HG03520 (cell line): ENCODE data around the gene ACHE.
"Not testable (repeated sequence)": the region's sequence is repeated elsewhere in the genome, so short reads cannot be mapped to it uniquely, and the experiment has no call there.

Source experiments
- ATAC-seq: cut with Tn5 transposase; IDR thresholded peaks from one replicate; pipeline ENCODE4 v1.9.1; 2021; ENCODE audit warnings: mild to moderate bottlenecking, moderate library complexity; ENCODE audit not compliant: unreplicated experiment

The ACHE gene

DNA sequence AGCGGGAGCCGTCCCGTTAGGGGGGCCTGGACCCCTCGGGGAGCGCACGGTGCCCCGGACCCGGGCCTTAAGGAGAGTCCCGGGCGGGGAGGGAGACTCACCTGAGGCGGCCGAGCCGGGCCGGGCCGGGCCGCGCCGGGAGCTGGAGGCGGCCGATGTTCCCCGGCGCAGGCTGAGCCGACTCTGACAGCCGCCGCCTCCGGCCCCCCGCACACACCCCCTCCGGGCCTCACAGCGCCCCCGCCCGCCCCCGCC lies at the start of gene ACHE:
TSS of gene ACHE (minus strand) at position 188 of the 255 bp plus-strand sequence. CDS start 1,656 bp downstream, outside the sequence.
- ATAC-seq: no peak

DNA sequence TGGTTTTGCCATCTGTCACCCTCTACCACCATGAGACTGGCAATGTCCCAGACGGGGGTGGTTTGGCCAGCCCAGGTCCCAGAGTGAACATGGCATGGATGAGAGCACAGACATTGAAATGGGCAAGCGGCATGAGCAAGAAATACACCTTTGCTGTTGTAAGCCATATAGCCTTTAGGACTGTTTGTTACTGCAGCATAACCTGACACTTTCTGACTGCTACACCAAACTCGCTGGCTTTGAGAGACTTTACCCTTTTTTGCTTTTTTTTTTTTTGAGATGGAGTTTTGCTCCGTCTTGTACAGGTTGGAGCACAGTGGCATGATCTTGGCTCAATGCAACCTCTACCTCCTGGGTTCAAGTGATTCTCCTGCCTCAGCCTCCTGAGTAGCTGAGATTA lies 48.5 kb upstream of the ACHE start:
- no peak for ATAC-seq

DNA sequence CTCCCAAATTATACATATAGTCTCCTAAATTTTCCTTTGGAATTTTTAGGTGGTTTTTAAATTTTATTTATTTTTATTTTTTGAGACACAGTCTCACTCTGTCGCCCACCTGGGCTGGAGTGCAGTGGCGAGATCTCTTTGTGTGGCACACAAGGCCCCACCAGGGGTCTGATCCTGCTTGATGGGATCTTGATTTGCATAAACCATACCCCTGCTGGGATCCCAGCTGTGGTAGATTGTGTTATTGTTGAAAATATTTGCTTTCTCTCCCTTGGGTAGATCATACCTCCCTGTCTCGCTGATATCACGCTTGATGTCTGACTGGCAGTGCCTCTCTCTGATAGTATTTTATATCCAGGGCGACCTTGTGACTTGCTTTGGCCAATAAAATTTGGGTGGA lies 48.0 kb upstream of the ACHE start:
- no peak for ATAC-seq

DNA sequence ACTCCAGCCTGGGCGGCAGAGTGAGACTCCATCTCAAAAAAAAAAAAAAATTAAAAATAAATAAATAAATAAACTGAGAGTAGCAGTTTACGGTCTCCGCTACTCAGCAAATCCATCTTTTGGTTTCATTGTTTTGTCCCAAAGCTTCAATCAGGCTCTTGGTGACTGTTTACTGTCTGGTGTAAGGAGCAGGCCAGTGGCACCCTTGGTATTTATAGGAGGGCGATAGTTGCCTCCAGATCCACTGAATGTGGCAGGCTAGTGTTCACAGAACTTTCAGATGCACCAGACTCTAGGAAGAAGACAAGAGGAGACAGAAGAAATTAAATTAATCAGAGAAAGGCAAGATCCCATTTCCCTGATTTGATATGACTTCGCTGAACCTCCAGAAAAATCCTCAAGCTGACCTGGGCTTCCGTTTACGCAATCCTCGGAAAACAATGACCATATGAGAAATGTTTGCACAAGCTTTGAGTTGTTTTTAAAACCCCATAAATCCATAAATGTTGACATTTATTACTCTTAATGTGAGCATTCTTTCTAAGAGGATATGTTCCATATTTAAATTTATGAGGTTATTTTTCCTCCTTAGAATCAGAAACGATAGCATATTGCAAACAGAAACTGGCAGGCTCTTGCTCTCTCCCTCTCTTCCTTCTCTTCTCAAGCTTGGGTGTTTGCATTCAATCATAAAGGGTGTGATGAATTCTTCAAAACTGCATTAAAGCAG lies 46.5 kb upstream of the ACHE start:
- no peak for ATAC-seq

DNA sequence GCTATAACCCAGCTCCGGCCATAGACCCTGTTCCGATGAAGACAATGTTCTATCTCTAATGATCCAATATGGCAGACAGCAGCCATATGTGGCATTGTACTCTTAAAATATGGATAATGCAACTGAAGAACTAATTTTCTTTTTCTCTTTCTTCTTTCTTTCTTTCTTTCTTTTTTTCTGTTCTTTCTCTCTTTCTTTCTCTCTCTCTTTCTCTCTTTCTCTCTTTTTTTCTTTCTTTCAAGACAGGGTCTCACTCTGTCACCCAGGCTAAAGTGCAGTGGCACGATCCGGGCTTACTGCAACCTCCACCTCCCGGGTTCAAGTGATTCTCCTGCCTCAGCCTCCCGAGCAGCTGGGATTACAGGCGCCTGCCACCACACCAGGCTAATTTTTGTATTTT lies 40.5 kb upstream of the ACHE start:
- ATAC-seq: not testable (repeated sequence)

DNA sequence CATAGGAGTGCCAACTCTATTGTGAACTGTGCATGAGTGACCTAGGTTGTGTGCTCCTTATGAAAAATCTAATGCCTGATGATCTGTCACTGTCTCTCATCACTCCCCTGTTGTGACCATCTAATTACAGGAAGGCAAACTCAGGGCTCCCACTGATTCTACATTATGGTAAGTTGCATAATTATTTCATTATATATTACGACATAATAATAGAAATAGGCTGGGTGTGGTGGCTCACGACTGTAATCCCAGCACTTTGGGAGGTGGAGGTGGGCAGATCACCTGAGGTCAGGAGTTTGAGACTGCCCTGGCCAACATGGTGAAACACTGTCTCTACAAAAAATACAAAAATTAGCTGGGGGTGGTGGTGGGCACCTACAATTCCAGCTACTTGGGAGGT lies 39.7 kb upstream of the ACHE start:
- ATAC-seq: not testable (repeated sequence)

DNA sequence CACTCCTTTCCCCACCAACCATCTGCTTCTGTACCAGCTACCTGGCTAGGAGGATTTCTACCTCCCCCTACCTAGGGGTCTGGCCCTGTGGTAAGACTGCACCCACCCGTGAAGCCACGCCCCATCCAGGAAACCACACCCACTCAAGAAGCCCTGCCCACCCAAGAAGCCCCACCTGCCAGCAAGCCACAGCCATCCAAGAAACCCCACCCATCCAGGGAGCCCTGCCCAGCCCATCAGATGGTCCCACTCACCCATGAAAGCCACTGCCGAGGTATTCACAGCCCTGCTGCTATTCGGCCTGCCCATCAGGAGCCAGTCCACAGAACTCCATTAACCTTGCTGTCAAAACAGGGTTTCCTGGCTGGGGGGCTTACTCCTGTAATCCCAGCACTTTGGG lies 38.0 kb upstream of the ACHE start:
- ATAC-seq: no peak

DNA sequence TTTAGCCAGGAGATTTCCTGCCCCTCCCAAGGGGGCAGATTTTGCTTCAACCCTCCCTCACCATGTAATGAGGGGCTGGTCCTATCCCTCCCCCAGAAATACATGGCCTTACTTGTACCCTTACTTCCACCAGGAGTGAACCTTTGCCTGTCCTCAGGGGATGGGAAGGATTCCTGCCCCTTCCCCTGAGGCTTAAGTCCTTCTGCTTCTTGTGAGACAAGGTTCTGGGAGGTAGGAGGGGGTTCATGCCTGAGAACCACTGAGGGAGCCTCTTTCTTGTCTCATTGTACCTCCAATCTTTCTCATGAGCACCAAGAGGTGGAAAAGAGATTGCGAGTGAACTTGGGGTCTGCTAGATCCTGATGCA lies 34.1 kb upstream of the ACHE start:
- ATAC-seq: no peak

DNA sequence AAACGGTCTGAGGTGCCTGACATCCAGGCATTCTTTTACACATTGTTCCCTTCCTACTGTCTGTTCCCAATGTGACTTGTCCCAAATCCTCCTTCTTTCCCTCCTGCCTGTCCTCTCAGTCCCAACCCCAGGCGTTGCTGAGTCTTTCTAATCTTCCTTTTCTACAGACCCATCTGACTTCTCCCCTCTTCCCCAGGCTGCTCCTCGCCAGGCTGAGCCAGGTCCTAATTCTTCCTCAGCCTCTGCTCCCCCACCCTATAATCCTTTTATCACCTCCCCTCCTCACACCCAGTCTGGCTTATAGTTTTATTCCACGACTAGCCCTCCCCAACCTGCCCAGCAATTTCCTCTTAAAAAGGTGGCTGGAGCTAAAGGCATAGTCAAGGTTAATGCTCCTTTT lies 27.9 kb upstream of the ACHE start:
- ATAC-seq: not testable (repeated sequence)

DNA sequence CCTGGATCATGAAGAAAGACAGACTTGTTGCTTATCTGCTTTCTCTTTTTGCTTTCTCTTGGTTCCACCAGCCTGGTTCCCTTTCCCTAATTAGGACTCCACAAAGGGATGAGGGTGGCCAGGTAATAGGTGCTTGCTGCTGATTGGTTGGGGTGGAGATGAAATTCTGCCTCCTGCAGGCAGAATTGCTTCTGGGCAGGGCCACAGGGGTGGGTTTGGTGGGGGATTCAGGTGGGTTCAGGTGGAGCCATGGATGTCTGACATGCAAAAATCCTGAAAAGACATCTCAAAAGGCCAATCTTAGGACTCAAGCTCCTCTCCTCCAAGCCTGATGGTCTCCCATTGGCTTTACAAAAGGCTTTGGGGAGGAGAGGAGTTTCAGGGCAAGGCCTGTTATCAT lies 25.4 kb upstream of the ACHE start:
- ATAC-seq: no peak

DNA sequence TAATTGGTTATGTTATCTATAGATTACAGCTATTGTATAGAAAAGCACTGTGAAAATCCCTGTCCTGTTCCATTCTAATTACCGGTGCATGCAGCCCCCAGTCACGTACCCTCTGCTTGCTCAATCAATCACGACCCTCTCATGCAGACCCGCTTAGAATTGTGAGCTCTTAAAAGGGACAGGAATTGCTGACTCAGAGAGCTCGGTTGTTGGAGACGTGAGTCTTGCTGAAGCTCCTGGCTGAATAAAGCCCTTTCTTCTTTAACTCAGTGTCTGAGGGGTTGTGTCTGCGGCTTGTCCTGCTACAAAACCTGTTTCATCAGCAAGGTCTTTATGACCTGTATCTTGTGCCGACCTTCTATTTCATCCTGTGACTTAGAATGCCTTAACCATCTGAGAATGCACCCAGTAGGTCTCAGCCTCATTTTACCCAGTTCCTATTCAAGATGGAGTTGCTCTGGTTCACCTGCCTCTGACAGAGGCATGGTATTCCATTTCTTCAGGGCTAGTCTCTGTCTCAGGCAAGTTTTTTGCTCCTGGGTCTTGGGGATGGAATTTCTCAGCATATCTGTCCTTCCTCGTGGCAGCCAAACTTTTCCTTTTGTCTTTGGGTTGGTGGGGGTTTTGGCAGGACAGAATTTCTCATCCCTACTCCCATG lies 24.2 kb upstream of the ACHE start:
- ATAC-seq: not testable (repeated sequence)

DNA sequence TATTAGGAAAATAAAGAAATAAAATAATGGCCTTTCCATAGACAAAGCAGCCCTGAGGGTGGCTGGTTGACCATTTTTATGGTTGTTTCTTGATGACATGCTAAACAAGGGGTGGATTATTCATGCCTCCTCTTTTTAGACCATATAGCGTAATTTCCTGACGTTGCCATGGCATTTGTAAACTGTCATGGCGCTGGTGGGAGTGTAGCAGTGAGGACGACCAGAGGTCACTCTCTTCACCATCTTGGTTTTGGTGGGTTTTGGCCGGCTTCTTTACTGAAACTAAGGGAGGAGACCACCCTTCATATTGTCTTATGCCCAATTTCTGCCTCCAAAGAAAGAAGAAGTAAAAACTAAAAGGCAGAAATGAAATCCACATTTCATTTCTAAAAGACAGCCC lies 23.6 kb upstream of the ACHE start:
- ATAC-seq: not testable (repeated sequence)

DNA sequence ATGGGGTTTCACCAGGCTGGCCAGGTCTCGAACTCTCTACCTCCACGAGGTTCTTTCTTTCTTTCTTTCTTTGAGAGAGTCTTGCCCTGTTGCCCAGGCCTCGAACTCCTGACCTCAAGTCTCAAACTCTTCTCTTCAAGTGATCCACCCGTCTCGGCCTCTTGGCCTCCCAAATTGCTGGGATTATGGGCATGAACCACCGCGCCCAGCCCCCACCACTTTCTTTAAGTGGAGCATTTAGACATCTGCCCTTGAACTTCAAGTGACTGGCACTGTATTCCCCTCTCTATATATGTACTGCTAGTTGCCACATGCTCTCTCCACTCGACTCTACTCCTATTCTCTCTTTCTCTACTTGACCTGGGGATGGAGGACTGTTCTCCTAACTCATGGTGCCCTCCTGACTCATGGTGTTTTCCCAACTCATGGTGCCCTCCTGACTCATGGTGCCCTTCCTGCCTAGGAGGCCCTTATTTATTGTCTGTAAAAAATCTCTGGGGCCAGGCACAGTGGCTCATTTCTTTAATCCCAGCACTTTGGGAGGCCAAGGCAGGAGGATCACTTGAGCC lies 19.3 kb upstream of the ACHE start:
- ATAC-seq: no peak

DNA sequence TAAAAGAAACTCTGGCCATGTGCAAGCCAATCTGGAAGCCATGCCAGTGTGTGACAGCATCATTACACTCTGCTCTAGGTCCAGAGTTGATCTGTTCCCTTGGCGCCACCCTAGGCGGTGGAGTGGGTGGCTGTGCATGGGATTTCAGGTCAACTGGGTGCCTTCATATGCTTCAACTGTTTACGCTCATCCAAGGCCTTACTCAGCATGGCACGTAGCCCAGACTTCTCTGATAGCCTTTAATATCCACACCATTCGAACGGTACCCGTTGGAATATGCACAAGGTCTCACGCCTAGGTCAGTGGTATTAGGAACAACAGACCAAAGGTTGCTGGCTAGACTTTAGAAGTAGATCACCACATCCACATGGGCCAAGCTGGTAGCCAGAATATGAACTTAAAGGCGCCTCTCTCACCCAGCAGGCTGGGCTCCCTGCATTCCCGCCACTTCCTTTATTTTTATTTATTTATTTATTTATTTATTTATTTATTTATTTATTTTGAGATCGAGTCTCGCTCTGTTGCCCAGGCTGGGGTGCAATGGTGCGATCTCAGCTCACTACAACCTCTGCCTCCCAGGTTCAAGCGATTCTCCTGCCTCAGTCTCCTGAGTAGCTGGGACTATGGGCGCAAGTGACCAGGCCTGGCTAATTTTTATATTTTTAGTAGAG lies 18.7 kb upstream of the ACHE start:
- no peak for ATAC-seq

DNA sequence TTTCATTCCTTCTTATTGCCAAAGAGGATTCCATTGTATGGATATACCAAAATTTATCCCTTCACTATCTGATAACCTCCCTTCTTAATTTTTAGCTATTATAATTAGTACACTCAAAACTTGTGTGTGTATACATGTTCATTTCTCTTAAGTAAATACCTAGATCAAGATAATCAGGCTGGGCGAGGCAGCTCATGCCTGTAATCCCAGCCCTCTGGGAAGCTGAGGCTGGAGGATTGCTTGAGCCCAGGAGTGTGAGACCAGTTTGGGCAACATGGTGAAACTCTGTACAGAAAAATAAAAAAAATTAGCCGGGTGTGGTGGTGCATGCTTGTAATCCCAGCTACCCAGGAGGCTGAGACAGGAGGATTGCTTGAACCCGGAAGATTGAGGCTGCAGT lies 15.8 kb upstream of the ACHE start:
- ATAC-seq: no peak

DNA sequence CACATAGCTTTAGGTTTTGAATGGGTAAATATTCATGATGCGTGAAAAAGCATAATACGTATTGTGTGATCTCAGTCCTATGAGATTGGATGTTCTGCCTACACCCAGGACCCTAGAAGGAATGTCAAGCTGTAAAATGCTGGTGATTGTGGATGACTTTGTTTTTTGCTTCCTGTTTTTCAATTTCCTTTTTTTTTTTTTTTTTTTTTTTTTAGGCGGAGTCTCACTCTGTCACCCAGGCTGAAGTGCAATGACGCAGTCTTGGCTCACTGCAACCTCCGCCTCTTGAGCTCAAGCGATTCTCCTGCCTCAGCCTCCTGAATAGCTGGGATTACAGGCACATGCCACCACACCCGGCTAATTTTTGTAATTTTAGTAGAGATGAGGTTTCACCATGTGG lies 14.8 kb upstream of the ACHE start:
- not testable (repeated sequence) for ATAC-seq

DNA sequence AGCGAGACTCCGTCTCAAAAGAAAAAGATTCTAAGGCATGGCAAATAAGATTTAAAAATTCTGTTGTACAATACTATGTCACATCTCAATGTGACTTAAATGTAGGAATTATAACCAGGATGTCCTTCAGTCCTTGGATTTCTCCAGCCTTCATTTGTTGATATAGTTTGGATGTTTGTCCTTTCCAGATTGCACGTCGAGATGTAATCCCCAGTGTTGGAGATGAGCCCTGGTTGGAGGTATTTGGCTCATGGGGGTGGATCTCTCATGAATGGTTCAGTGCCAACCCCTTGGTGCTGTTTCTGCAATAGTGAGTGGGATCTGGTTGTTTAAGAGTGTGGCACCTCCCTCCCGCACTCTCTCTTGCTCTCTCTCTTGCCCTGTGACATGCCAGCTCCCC lies 12.8 kb upstream of the ACHE start:
- no peak for ATAC-seq

DNA sequence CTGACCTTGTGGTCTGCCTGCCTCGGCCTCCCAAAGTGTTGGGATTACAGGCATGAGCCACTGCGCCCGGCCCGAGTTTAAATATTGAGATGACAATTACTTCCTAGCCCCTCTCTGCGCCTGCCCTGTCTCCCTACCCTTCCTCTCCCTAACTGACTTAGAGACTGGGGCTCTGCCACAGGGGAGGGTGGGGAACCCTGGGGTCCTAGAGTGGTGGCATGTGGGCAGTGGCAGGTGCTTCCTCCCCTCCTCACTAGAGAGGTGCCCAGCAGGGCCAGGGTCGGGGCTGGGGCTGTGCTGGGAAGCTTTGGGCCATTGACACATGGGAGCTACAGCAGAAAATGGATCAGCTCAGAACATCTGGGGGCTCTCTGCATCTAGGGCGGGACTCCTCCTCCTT lies 7.0 kb upstream of the ACHE start:
- ATAC-seq: no peak

DNA sequence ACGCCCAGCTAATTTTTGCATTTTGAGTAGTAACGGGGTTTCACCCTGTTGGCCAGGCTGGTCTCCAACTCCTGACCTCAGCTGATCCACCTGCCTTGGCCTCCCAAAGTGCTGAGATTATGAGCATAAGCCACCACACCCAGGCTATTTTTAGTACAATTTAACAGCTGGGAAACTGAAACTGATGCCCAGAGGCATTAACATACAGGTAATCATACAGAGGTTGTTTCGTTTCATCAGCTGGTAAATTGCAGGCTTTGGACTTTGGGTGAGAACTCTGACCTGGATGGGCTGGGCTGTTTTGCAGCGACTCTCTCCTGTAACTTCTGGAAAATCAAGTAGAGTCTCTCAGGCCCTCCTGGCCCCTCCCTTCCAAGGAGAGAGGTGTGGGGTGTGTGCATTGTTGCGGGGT lies 6.2 kb upstream of the ACHE start:
- ATAC-seq: no peak

DNA sequence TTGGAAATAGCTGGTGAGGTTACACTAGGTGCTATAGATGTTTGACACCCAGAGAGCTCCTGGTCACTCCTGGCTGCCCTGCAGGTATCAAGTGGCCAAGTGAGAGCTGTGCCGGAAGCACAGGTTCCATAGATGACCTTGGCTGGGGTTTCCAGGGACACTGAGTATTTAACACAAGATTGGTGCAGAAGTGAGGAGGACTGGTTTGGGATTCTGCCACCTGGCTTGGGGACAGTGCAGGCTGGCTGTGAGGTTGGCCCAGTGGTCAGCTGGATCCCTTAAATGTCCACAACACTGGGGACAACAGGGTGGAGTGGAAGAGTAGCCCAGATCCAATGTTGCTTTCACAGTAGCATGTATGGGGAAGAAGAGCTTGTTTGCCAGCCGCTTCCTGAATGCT lies 5.3 kb upstream of the ACHE start:
- no peak for ATAC-seq

DNA sequence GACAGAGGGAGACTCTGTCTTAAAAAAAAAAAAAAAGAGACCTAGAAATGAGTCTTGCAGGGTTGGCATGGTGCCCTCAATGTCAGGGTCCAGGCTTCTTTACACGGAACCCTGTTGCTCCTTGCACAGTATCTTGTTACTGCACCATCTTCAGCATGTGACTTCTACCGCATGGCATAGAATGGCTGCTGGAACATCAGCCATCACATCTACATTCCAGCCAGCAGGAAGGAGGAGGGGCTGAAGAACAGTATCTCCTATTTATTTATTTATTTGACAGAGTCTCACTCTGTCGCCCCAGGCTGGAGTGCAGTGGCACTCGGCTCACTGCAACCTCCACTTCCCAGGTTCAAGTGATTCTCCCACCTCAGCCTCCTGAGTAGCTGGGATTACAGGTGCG lies 3.7 kb upstream of the ACHE start:
- no peak for ATAC-seq

DNA sequence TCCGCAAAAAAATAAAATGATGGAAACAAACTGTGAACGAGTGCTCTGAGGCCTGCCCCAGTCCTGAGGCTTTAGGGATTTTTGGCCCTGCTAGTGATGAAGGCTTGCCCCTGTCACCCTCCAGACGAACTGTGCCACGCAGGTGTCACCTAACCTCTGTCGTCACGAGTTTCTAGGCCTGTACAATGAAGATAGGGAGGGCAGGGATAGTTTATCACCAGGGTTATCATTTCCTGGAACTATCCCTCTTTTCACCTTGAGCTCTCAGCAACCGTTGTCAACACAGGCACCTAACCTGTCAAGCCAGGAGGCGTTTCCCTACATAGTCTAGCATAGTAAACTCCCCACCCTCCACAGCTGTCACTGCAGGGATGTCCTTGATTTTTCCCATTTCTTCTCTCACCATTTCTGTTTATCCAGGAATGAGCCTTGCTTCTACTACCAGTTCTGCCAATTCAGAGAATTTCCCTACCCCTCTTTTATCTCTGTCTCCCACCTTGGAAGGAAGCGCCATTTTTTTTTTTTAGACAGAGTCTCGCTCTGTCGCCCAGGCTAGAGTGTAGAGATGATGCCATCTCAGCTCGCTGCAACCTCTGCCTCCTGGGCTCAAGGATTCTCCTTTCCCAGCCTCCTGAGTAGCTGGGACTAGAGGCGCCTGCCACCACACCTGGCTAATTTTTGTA lies 2.2 kb upstream of the ACHE start:
- no peak for ATAC-seq
